Stimulated activated naive CD4-positive, alpha-beta T cell (primary cell): Measurements from ENCODE around the gene WNT3A.

ENCODE experiments used
- DNase-seq, 6 experiments: peaks; one replicate each; lab custom pipeline; 2025; lab: John Stamatoyannopoulos, UW

Gene WNT3A

DNA sequence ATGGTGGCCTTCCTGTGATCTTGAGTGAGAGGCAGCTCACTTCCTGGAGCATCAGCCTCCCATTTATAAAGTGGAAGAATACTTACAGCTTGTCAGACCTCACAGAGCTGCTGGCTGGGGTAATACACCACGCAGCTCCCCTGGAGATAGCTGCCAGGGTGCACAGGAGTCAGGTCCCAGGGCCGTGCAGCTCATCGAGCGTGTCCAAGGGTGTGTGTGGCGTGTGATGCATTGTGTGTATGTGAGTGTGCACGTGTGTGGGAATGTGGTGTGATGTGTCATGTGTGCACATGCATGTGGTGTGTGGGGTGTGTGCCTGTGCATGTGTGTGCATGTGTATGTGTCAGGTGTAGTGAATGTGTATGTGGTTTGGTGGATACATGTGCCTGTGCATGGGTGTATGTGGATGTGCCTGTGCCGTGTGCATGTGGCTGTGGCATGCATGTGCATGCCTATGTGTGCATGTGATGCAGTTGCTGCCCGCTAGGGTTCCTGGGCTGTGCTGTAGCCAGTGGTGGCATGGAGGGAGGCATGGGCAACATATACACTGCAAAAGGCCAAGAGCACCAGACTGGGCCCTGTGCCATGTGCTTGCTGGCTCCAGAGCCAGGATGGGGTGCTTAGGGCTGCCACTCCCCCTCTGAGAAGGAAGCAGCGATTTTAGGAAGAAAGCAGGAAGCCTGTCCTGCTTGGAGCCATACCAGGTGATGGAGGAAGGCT is 24.6 kb downstream of the WNT3A start:
- no peak for DNase-seq

DNA sequence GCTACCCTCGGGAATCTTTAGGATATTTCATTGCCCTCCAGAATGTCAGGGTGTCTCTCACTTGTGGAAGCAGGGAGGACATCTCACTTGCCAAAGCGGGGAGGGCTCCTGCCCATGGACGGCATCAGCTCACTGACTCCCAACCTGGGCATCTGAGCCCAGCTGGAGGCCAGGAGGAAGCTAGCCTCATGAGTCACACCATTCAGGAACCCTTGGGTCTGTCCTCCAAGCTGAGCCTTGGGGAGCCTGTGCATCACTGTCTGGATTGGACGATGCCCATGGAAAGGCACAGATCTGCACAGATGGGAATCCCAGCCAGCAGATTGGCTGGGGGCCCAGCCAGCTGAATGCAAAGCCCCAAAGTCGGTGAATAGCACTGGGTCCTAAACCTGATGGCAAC is 25.2 kb downstream of the WNT3A start:
- DNase-seq = no peak

GRCh38 chr1:228033376-228033775 is 26.6 kb downstream of the WNT3A start:
- DNase-seq = no peak

DNA sequence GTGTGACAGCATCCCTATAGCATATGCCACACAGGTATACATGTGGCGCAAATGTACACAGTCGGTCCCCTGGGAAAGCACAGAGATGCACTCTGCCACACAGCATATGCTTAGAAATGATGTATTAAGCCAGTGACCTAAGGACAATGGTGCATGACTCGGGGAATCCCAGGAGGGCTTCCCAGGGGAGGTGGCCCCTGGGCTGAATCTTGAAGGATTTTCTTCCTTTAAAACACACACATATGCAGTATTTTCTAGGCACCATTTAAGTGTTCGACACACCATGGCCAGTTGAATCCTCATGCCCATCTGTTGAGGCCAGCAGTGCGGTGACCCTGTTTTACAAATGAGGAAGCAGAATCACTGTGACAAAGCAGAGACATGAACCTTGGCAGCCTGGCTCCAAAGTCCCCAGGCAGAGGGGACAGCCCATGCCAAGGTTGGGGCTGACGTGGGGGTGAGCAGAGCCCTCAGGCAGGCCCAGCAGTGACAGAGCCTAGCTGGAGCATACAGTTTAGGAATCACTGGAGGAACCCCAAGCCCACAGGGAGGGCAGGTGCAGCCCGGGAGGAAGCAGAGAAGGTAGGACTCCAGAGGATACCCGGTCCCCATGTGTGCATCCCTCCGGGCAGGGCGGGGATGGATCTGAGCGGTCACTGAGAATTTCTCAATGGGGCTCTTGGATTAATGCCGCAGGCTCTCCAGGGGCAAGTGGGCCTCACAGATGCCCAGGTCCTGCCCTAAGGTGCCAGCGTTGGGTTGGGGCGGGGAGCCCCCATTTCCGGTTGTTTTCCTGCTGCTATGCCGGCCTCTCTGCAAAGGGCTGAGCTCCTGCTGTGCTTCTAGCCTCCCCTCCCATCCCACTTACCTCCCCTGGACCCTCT is 28.4 kb downstream of the WNT3A start:
- no peak for DNase-seq

DNA sequence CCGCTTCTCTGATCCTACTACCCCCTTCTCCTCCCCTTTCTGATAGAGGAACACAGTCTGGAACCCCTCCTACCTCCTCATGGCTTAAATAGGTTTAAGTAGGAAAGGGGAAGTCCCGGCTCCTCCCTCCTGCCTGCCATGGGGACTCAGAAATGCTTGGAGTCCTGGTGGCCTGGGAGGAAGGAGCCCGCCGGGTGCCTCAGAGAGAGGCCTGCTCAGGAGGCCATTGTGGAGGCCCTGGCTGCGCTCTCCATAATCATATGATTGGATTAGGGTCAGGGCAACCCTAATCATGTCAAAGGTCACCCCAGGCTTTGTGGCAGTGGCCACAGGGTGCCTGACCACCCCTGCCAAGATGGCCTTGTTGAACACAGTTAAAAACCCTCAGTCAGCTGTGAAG is 29.0 kb downstream of the WNT3A start:
- DNase-seq = no peak

DNA sequence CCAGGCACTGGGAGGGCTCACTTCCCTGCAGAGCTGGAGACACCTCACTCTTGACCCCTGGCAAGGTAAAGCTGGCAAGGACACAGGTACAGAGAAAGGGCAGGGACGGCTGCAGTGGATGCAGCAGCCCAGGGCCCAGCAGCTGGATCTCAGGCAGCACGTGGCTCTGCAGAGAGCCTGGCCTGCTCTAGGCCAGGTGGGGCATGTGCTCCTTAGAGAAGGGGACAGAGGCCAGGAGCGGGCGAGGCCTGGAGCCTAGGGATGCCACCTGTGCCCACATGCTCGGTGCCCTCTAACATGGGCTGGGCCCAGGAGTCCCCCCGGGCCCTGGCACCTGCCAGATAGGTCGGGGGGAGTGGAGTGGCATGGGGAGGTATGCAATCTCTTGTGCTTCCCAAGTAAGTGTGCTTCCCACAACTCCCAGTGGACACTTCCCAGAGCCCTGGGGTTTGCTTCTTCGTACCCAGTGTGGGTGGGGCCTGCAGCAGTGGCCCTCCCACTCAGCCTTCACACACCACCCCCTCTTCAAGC is 30.0 kb downstream of the WNT3A start:
- DNase-seq = no peak

- DNase-seq = no peak
Observed at GRCh38 chr1:228037401-228038386, 30.9 kb downstream of the WNT3A start.

- DNase-seq = no peak
Observed at GRCh38 chr1:228038387-228039005, 31.7 kb downstream of the WNT3A start.

GRCh38 chr1:228039006-228039903 is 32.5 kb downstream of the WNT3A start:
- no peak for DNase-seq

DNA sequence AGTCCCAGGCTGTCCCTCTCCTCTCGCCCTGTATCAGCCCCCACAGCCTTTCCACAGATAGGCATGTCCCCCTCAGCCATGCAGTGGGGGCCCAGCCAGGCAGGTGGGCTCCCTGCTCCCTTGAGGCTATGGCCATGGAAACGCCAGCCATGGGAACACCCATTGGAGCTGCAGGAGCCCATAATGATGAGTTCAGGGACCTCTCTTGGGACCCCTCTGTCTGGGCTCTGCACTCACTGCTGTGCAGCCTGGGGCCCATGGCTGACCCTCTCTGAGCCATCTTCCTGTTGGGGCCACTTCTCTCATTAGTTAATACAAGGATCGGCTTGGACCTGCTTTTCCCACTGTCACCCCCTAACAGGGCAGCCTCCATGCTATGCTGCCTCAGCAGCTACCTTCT is 33.2 kb downstream of the WNT3A start:
- DNase-seq = no peak

DNA sequence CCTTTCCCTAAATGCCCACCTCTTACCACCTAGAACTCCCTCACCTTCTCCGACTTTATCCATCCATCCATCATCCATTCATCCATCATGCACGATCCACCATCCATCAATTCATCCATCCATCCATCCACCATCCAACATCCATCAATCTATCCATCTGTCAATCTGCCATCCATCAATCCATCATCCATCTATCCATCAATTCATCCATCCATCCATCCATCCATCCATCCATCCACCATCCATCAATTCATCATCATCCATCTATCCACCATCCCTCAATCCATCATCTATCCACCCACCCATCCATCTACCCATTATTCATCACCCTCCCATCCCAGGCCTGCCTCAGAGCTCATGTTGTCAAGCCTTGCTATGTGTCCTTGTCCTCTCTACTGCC is 34.5 kb downstream of the WNT3A start:
- no peak for DNase-seq

- no peak for DNase-seq
Observed at GRCh38 chr1:228042508-228042907, 35.7 kb downstream of the WNT3A start.

GRCh38 chr1:228043281-228043848 is 36.6 kb downstream of the WNT3A start:
- DNase-seq = no peak

- no peak for DNase-seq
Observed at GRCh38 chr1:228044961-228045360, 38.2 kb downstream of the WNT3A start.

GRCh38 chr1:228045405-228045804 is 38.6 kb downstream of the WNT3A start:
- no peak for DNase-seq

GRCh38 chr1:228045871-228046270 is 39.1 kb downstream of the WNT3A start:
- DNase-seq = no peak

GRCh38 chr1:228046421-228047182 is 39.8 kb downstream of the WNT3A start:
- no peak for DNase-seq

DNA sequence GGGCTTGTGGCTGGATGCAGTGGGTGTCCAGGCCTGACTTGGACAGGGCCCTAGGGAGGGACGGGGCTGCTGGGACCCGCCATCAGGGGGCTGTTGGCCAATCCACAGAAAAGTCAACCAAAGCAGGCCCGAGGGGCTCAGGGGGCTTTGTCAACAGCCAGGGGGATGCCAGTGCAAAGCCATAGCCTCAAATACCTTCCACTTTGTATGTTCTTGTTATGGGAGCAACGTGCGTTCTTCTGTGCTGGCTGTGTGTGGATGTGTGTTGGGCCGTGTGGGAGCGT is 40.3 kb downstream of the WNT3A start:
- no peak for DNase-seq

GRCh38 chr1:228048120-228048519 is 41.3 kb downstream of the WNT3A start:
- DNase-seq = no peak
